GM12873 (cell line): ENCODE measurements around the gene KDM3B.

Experiments
- TF ChIP-seq, protein P1 (sequence below): IDR thresholded peaks from 2 replicates; pipeline ENCODE4 v1.5.1; 2012; ENCODE audit warnings: low read depth, mild to moderate bottlenecking, moderate library complexity, low read length, control low read depth; ENCODE audit not compliant: insufficient read depth; ENCODE audit errors: missing control alignments

The KDM3B gene, protein sequence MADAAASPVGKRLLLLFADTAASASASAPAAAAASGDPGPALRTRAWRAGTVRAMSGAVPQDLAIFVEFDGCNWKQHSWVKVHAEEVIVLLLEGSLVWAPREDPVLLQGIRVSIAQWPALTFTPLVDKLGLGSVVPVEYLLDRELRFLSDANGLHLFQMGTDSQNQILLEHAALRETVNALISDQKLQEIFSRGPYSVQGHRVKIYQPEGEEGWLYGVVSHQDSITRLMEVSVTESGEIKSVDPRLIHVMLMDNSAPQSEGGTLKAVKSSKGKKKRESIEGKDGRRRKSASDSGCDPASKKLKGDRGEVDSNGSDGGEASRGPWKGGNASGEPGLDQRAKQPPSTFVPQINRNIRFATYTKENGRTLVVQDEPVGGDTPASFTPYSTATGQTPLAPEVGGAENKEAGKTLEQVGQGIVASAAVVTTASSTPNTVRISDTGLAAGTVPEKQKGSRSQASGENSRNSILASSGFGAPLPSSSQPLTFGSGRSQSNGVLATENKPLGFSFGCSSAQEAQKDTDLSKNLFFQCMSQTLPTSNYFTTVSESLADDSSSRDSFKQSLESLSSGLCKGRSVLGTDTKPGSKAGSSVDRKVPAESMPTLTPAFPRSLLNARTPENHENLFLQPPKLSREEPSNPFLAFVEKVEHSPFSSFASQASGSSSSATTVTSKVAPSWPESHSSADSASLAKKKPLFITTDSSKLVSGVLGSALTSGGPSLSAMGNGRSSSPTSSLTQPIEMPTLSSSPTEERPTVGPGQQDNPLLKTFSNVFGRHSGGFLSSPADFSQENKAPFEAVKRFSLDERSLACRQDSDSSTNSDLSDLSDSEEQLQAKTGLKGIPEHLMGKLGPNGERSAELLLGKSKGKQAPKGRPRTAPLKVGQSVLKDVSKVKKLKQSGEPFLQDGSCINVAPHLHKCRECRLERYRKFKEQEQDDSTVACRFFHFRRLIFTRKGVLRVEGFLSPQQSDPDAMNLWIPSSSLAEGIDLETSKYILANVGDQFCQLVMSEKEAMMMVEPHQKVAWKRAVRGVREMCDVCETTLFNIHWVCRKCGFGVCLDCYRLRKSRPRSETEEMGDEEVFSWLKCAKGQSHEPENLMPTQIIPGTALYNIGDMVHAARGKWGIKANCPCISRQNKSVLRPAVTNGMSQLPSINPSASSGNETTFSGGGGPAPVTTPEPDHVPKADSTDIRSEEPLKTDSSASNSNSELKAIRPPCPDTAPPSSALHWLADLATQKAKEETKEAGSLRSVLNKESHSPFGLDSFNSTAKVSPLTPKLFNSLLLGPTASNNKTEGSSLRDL (N-terminal part only)

DNA sequence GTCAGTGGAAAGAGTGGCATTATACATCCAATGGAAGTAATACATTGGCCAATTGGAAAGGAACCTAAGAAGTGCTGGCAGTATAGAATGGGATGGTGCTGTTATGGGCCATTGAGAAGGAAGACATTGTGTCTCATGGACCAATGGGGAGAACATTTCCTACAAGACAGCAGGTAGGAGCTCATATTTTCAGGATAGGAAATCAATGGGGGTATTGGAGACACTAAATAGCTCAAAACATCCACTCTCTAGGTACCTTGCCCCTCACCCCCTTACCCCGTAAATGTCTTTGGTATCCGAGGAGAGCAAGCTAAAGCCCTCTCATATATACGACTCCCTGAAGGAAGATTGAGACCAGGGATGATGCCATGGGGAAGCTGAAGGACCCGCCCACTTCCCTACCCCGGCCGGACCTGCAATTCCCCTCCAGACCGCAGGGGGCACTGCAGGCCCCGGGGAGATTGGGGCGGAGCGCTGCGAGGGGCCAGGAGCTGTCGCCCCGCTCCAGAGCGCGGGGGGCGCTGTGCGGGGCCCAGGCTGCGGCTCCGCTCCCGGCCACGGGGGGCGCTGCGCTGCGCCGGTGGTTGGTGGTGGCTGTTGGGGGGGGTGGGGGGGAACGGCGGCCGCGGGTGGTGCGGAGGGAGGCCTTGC lies at the start of gene KDM3B:
Gene KDM3B (plus strand): TSS at position 615 of the 651 bp plus-strand sequence. CDS start 111 bp downstream, outside the sequence.
- TF ChIP-seq, protein P1, sequence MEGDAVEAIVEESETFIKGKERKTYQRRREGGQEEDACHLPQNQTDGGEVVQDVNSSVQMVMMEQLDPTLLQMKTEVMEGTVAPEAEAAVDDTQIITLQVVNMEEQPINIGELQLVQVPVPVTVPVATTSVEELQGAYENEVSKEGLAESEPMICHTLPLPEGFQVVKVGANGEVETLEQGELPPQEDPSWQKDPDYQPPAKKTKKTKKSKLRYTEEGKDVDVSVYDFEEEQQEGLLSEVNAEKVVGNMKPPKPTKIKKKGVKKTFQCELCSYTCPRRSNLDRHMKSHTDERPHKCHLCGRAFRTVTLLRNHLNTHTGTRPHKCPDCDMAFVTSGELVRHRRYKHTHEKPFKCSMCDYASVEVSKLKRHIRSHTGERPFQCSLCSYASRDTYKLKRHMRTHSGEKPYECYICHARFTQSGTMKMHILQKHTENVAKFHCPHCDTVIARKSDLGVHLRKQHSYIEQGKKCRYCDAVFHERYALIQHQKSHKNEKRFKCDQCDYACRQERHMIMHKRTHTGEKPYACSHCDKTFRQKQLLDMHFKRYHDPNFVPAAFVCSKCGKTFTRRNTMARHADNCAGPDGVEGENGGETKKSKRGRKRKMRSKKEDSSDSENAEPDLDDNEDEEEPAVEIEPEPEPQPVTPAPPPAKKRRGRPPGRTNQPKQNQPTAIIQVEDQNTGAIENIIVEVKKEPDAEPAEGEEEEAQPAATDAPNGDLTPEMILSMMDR: peak; percentile 99

DNA sequence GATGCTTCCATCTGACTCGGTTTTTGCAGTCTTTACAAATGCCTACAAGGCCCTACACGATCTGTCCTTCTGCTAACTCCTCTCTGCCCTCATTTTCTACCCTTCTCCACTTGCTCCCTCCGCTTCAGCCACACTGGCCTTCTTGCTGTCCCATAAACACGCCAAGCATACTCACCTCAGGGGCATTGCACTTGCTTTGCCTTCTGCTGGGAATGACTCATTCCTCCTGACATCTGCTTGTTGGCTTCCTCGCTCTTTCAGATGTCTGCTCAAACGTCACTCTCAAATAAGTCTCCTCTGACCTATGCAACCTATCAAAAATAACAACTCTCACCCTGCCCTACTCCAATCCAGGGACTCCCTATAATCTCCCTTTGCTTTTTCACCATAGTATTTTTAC lies 49.1 kb upstream of the KDM3B start:
- TF ChIP-seq, protein P1: no peak

DNA sequence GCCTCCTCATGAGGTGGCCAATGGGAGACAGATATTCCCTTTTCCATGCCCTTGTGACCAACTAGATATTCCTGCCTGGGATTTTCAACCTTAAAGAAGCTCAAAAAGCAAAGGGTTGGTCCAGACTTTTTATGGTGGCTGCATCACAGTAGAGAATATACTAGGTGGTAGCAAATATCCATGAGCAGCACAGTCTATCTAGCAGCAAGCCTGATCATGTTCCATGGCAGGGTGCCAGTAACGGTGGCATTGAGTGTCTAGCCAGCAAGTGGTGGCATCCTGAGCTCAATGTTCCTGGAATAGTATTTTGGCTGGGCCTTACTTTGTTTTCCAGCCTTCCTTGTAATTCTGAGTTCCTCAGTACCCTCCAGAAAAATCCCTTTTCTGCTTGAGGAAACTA lies 46.7 kb upstream of the KDM3B start:
- TF ChIP-seq, protein P1: no peak

DNA sequence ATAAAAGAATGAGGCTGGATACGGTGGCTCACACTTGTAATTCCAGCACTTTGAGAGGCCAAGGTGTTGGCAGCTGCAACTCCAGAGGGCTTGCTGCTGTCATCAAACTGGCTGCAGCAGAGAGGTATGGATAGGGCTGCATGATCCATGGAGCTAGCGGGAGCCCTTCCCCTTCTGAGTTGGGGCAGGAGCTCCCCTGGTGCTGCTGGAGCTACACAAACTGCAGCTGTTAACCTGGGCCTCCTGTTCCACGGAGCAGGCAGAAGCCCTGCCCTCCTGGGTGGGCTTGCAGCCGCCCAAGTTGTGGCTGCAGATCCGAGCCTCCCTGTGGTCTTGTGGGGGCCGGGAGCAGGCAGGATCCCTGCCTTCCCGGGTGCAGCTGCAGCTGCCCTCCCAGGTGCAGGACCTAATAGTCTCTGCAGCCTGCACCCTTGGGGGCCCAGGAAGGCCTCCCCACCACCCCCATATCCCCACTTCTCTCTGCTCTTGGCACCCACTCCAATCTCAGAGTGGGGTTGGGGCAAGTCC lies 36.7 kb upstream of the KDM3B start:
- TF ChIP-seq, protein P1: no peak

DNA sequence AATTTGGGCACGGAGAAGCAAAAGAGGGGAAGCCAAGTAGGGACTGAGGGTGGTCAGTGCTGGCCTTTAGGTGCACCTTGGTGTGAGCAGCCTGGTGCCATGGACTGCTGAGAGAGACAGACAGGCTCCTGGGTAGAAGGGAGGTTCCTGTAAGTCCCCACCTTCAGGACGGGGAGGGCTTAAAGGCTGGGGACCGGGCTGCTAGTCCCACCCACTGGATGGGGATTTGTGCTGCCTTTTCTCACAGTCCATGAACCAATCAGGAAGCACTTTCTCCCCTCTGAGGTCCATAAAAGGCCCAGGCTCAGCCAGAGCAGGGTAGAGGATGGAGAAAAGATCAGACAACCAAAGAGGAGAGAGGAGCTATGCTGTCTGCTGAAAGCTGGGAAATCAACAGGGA lies 36.1 kb upstream of the KDM3B start:
- TF ChIP-seq, protein P1: no peak

DNA sequence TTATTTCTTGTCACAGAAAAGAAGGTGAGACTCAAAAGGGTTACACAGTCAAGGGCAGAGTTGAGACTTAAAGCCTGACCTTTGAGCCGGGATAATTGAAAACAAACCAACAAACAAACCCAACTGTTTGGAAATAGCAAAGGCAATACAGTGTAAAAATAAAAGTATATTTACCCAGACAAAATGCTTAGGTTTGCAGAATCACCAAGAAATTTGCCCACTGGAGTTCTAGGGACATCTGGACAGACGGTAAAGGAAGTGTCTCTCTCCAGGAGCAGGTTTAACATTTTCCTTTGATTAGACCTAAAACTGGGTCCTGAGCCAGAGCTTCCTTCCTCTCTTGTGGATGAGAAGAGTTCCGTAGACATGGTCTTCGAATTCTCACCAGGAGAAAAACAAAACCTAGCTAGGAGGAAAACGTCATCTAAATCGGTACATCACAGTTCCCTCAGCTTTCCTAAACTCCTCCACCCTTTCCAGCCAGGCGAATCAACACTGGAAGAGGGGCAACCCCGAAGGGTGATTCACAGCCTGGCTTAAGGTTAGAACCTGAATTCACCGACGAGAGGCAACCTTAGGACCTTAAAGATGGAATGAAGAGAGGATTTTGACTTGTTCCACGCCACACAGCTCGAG lies 21.6 kb upstream of the KDM3B start:
- TF ChIP-seq, protein P1: no peak
